ENCODE data around the gene KRT86. TPM values are rescaled to one million over a fixed set of nuclear protein-coding genes. Genes with fewer than 3 reads are reported as not detected.
"Not testable (repeated sequence)": the region's sequence is repeated elsewhere in the genome, so short reads cannot be mapped to it uniquely, and the experiment has no call there.

The KRT86 gene
- total and polyA plus RNA-seq, 12 donors: 0.61 to 6.2 (median 1.3) TPM; not detected in 2

DNA sequence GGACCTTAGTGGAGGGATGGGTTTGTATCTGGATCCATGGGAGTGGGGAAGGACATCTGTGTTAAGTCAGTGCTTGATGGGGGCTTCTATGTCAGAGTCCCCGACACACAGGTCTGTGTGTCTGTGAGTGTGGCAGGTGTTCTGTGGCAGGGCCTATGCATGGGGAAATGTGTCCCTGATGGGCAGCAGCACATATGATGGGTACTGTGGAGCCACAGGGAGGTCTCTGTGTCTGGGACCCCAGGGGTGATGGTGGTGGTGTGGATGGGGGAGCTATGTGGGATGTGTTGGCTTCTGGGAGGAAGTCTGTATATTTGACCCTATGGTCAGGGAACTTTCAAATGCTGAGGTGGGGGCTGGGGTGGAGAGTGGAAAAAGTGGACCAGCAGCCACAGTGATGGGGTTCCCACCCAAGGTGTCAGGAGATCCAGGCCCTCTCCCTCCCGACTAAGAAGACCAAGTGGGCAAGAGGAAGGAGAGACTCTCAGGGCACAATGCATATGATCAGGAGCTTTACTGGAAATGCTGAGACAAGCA is 24.9 kb upstream of the KRT86 start:
- H3K4me1 ChIP-seq (replicated peaks in 1 of 2): peaks cover 31 to 41% of the 10 kb centered on the region in 2 donors
- intact Hi-C loops (cut with DNase I): no loop called here
- H3K36me3 ChIP-seq (replicated peaks in 1 of 2): no peaks in the 10 kb centered on the region
- TF ChIP-seq, protein P1, sequence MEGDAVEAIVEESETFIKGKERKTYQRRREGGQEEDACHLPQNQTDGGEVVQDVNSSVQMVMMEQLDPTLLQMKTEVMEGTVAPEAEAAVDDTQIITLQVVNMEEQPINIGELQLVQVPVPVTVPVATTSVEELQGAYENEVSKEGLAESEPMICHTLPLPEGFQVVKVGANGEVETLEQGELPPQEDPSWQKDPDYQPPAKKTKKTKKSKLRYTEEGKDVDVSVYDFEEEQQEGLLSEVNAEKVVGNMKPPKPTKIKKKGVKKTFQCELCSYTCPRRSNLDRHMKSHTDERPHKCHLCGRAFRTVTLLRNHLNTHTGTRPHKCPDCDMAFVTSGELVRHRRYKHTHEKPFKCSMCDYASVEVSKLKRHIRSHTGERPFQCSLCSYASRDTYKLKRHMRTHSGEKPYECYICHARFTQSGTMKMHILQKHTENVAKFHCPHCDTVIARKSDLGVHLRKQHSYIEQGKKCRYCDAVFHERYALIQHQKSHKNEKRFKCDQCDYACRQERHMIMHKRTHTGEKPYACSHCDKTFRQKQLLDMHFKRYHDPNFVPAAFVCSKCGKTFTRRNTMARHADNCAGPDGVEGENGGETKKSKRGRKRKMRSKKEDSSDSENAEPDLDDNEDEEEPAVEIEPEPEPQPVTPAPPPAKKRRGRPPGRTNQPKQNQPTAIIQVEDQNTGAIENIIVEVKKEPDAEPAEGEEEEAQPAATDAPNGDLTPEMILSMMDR (IDR thresholded peaks at IDR 0.05): no peak
- TF ChIP-seq POLR2A (IDR thresholded peaks at IDR 0.05): no peak
- DNase-seq: peak in 1 of 7 donors; percentile 18
- H3K4me3 ChIP-seq: no peak overlapping the region
- peak overlapping the region in 4 of 5 donors; percentile 73 to 92 (median 85) for H3K27ac ChIP-seq
- 80 to 94% (median 87%) methylated on average over 2 of the region's 2 CpGs for WGBS, 4 donors
- H3K9me3 ChIP-seq (replicated peaks in 1 of 3): no peaks in the 10 kb centered on the region
- H3K27me3 ChIP-seq: no peaks in the 10 kb centered on the region

DNA sequence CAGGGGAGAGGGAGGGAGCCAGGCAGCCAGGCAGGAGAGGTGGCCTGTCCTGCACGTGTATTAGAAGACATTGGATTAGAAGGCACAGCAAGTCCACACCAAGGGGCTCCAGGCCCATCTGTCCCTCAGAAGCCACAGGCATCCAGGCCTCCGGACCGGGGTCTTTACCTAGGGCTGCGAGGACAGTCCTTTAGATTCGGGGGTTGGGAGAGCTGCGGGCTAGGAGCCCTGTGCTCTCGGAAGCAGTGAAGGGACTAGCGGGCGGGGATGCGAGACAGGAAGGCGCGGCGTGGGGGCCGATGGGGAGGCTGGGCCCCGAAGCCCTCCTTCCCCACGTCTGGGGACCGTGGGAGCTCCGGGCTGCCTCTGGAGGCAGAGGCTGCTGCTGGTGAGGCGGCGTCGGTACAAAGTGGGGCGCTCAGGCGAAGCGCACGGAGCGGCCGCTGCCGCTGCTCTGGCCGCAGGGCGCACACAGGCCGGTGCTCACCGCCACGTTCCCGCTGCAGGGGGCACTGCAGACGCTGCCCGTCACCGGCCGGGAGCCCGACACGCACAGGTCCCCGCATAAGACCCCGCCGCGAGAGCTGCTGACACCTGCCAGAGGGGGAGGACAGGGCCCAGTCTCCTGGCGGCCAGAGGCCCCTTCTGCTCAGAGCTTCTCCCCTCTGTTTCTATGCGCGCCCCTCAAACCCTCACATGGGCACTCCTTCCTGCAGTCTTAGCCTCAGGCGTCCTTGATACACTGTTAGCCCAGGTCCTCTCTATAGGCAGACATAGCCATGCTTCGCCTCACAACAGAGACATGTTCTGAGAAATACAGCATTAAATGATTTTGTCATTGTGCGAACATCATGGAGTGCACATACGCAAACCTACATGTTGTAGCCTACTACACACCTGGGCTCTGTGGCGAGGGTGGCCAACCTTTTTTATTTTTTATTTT is 24.1 kb upstream of the KRT86 start:
- H3K9me3 ChIP-seq (replicated peaks in 1 of 3): no peaks in the 10 kb centered on the region
- no peak overlapping the region for H3K4me3 ChIP-seq
- H3K27me3 ChIP-seq: no peaks in the 10 kb centered on the region
- no peak for DNase-seq
- H3K27ac ChIP-seq: peak overlapping the region in 2 of 5 donors; percentile 73 to 92
- H3K4me1 ChIP-seq (replicated peaks in 1 of 2): peaks cover 26 to 38% of the 10 kb centered on the region in 2 donors
- no peak for TF ChIP-seq POLR2A (IDR thresholded peaks at IDR 0.05)
- TF ChIP-seq, protein P1 (IDR thresholded peaks at IDR 0.05): no peak
- intact Hi-C loops (cut with DNase I): no loop called here
- WGBS, 4 donors: 63 to 78% (median 71%) methylated on average over 24 to 52 of the region's 52 CpGs
- H3K36me3 ChIP-seq (replicated peaks in 1 of 2): no peaks in the 10 kb centered on the region

DNA sequence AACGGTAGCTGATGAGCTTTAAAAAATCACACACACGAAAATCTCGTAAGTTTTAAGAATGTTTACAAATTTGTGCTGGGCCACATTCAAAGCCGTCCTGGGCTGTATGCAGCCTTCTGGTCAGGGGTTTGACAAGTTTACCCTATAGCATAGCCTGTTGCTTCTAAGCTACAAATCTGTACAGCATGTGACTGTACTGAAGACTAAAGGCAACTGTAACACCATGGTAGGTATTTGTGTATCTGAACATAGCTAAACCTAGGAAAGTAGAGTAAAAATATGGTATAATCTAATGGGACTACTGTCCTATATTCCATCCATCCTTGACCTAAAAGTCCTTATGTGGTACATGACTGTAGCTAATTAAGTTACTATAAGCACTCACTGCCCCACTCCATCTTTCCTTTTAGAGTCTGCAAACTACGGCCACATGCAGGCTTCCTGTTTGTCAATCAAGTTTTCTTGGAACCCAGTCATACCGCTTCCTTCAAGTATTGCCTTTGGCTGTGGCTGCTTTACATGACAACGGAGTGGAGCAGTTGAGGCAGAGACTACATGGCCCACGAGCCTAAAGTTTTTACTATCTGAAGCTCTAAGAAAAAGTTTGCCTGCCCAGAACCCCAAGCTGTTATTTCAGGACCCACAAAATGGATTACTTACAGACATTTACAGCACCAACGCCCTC is 22.9 kb upstream of the KRT86 start:
- H3K4me3 ChIP-seq: no peak overlapping the region
- 78 to 86% (median 79%) methylated on average over 9 of the region's 9 CpGs for WGBS, 4 donors
- DNase-seq: no peak
- H3K9me3 ChIP-seq (replicated peaks in 1 of 3): no peaks in the 10 kb centered on the region
- intact Hi-C loops (cut with DNase I): no loop called here
- H3K27me3 ChIP-seq: no peaks in the 10 kb centered on the region
- no peaks in the 10 kb centered on the region for H3K36me3 ChIP-seq (replicated peaks in 1 of 2)
- TF ChIP-seq POLR2A (IDR thresholded peaks at IDR 0.05): no peak
- TF ChIP-seq, protein P1 (IDR thresholded peaks at IDR 0.05): no peak
- H3K4me1 ChIP-seq (replicated peaks in 1 of 2): peaks cover 24 to 33% of the 10 kb centered on the region in 2 donors
- H3K27ac ChIP-seq: no peak overlapping the region

DNA sequence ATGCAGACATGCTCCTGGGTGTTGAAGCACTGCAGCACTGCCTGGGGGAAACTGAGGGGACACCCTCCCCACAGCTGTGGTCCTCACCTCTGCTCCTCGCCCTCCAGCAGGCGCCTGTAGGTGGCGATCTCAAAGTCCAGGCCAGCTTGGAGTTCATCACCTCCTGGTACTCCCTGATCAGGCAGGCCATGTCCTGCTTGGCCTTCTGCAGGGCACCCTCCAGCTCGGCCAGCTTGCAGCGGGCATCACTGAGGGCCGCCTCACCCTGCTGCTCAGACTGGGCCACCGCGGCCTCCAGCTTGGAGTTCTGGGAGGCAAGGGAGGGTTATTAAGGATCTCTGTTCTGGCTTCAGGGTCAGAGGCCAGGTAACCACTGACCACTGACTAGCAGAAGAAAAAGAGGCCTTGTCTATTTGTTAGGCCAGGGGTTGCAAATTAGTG is 22.2 kb upstream of the KRT86 start:
- peaks cover 17 to 26% of the 10 kb centered on the region in 2 donors for H3K4me1 ChIP-seq (replicated peaks in 1 of 2)
- H3K4me3 ChIP-seq; H3K27ac ChIP-seq; intact Hi-C loops (cut with DNase I); DNase-seq; H3K9me3 ChIP-seq (replicated peaks in 1 of 3); H3K27me3 ChIP-seq; H3K36me3 ChIP-seq (replicated peaks in 1 of 2): not testable (repeated sequence)
- 86 to 97% (median 90%) methylated on average over 3 to 8 of the region's 8 CpGs for WGBS, 4 donors
